ENCODE results near the gene GNPTG. TPM values are rescaled to one million over a fixed set of nuclear protein-coding genes. Genes with fewer than 3 reads are reported as not detected.

The GNPTG gene
- total and polyA plus RNA-seq, 2 donors (not counting 3 experiments of a cell fraction or from before 2014, with no cell fraction given) = 51.6 to 109 TPM

DNA sequence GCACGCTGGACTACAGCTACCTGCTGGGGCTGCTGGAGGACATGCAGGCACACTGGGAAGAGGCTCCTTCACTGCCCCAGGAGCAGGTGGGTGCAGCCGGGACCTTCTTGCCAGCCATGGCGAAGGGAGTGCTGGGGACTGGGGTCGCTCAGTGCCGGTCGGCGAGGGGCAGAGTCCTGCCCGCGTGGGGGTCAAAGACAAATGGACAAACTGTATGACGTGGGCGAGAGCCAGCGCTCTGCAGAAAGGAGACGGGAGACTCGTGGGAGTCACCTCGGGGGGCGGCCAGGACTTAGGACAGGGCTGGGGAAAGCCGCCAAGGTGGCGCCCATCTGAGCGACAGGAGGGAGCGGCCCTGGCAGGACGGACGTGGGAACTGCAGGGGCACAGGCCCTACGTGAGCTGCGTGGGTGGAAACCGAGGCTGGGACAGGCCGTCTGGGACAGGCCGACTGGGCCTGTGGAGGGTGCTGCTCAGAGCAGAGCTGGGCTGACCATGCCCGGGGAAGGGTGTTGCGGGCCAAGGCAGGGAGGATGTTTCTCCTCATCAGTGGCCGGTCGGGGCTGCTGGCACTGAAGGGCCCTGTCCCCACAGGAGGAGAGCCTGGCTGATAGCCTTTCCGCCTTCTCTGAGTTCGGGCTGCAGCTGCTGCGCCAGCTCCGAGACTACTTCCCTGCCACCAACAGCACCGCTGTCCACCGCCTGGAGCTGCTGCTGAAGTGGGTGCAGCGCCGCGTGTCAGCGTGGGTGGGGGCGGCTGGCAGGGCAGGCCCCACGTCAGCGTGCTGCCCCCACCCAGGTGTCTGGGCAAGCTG lies 8.1 kb upstream of the GNPTG start:
- Histone ChIP-seq H3K4me3 (replicated peaks in 1 of 3; ENCODE audit: insufficient read depth in 1 of 3, low read depth in 1 of 3, low read length in 3 of 3) (no peak overlapping the region), H3K9ac (replicated peaks; ENCODE audit: extremely low read depth, insufficient read depth, low read length) (no peak overlapping the region), H3K79me2 (ENCODE audit: control insufficient read depth, insufficient read depth, low read length) (no peaks in the 10 kb centered on the region), H3K9me3 (replicated peaks; ENCODE audit: control insufficient read depth, insufficient read depth, low read length) (no peaks in the 10 kb centered on the region), H4K20me1 (replicated peaks; ENCODE audit: control insufficient read depth, extremely low read depth, insufficient read depth, low read length) (no peaks in the 10 kb centered on the region), H2AFZ (ENCODE audit: low read depth, low read length) (no peak overlapping the region), H3K27me3 (ENCODE audit: control insufficient read depth in 2 of 2, insufficient read depth in 2 of 2, low read length in 2 of 2) (no peaks in the 10 kb centered on the region), H3K4me1 (ENCODE audit: control insufficient read depth, extremely low read depth, insufficient read depth, low read length) (no peaks in the 10 kb centered on the region), H3K36me3 (ENCODE audit: control insufficient read depth in 2 of 2, extremely low read depth in 1 of 2, insufficient read depth in 2 of 2, low read length in 2 of 2) (no peaks in the 10 kb centered on the region), H3K4me2 (ENCODE audit: insufficient read depth, low read length) (no peak overlapping the region), H3K9me1 (replicated peaks; ENCODE audit: control insufficient read depth, extremely low read depth, insufficient read depth, low read length) (no peaks in the 10 kb centered on the region), H3K27ac (ENCODE audit: insufficient read depth, low read depth, low read length) (no peak overlapping the region)
- ChIA-PET CTCF (interaction anchor here (0.8 kb wide), 1 partner anchor 15 kb away, joined by 3 read pairs; no protein-coding TSS in a partner anchor), POLR2A (no interaction called here)
- no peak for TF ChIP-seq POLR2AphosphoS5 (IDR thresholded peaks at IDR 0.05; ENCODE audit: insufficient read depth, low read depth, low read length)
- no peak for TF ChIP-seq GATA2 (IDR thresholded peaks at IDR 0.05; ENCODE audit: insufficient read depth, insufficient read length, low read depth, low read length)
- TF ChIP-seq, protein P1, sequence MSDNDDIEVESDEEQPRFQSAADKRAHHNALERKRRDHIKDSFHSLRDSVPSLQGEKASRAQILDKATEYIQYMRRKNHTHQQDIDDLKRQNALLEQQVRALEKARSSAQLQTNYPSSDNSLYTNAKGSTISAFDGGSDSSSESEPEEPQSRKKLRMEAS (IDR thresholded peaks at IDR 0.05; ENCODE audit: insufficient read depth, insufficient read length) = no peak
- no peak for TF ChIP-seq JUN (IDR thresholded peaks at IDR 0.05; ENCODE audit: borderline replicate concordance, insufficient read depth, insufficient read length, low read depth)
- no peak for TF ChIP-seq POLR2A (IDR thresholded peaks at IDR 0.05; ENCODE audit: low read depth, low read length)
- no peak for TF ChIP-seq EZH2 (IDR thresholded peaks at IDR 0.05; ENCODE audit: borderline replicate concordance, low read depth, low read length, severe bottlenecking)
- TF ChIP-seq FOS (IDR thresholded peaks at IDR 0.05; ENCODE audit: borderline replicate concordance, insufficient read depth, low read length) = no peak
- TF ChIP-seq, protein P2, sequence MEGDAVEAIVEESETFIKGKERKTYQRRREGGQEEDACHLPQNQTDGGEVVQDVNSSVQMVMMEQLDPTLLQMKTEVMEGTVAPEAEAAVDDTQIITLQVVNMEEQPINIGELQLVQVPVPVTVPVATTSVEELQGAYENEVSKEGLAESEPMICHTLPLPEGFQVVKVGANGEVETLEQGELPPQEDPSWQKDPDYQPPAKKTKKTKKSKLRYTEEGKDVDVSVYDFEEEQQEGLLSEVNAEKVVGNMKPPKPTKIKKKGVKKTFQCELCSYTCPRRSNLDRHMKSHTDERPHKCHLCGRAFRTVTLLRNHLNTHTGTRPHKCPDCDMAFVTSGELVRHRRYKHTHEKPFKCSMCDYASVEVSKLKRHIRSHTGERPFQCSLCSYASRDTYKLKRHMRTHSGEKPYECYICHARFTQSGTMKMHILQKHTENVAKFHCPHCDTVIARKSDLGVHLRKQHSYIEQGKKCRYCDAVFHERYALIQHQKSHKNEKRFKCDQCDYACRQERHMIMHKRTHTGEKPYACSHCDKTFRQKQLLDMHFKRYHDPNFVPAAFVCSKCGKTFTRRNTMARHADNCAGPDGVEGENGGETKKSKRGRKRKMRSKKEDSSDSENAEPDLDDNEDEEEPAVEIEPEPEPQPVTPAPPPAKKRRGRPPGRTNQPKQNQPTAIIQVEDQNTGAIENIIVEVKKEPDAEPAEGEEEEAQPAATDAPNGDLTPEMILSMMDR (IDR thresholded peaks at IDR 0.05; ENCODE audit: extremely low read depth in 1 of 2, insufficient read depth in 1 of 2, low read depth in 1 of 2, low read length in 2 of 2) = no peak
- no peak for TF ChIP-seq MYC (IDR thresholded peaks at IDR 0.05; ENCODE audit: low read depth, low read length)
- FAIRE-seq = no peak
- dilution Hi-C loops (cut with MboI; ENCODE audit: extremely low pct_ligation_motif_present, low sequenced_read_pairs) (no loop called here), intact Hi-C loops (cut with micrococcal nuclease) (no loop called here)
- no peak for DNase-seq (ENCODE audit: low read depth, low spot score)
- BruUV-seq (replicated peaks) = no TSS peak
